GM23338 (cell line): ENCODE results near the gene IQGAP1.

Experiments used
- CREB1 ChIP-seq: fragments of 250-450 bp; sonication (Bioruptor Pico); IDR thresholded peaks from 2 replicates; pipeline ENCODE4 v1.5.0; 2020; ENCODE audit warnings: low read depth, mild to moderate bottlenecking, moderate library complexity
- EZH2 ChIP-seq: fragments of 200-600 bp; sonication (generic); IDR thresholded peaks from one replicate; pipeline ENCODE4 v1.8.0; 2017; ENCODE audit warnings: antibody characterized with exemption, mild to moderate bottlenecking, low read depth; ENCODE audit not compliant: unreplicated experiment
- EZH2phosphoT487 ChIP-seq: fragments of 200-600 bp; sonication (generic); IDR thresholded peaks from one replicate; pipeline ENCODE4 v1.8.1; 2018; ENCODE audit warnings: antibody characterized with exemption; ENCODE audit not compliant: unreplicated experiment
- JUNB ChIP-seq: IDR thresholded peaks from one replicate; pipeline ENCODE4 v1.6.1; 2016; ENCODE audit warnings: antibody characterized with exemption; ENCODE audit not compliant: unreplicated experiment
- POLR2AphosphoS5 ChIP-seq: IDR thresholded peaks from 2 replicates; pipeline ENCODE4 v1.6.1; 2016; ENCODE audit warnings: antibody characterized with exemption, low read depth
- ZNF114 ChIP-seq: fragments of 250-450 bp; sonication (Bioruptor Pico); IDR thresholded peaks from 2 replicates; pipeline ENCODE4 v1.5.0; 2020; ENCODE audit warnings: mild to moderate bottlenecking, moderate library complexity
- ZNF331 ChIP-seq: fragments of 250-450 bp; sonication (Bioruptor Pico); IDR thresholded peaks from 2 replicates; pipeline ENCODE4 v1.5.0; 2020; ENCODE audit warnings: low read depth, mild to moderate bottlenecking, moderate library complexity
- TF ChIP-seq, protein P1 (sequence below), 2 experiments: fragments of 200-600 bp in 1 of 2; sonication (generic) in 1 of 2; conservative IDR thresholded peaks; 2 replicates each; pipeline versions ENCODE4 v1.5.1 to v1.6.1; 2016 to 2017; ENCODE audit warnings: antibody characterized with exemption in 2 of 2, low read depth in 2 of 2, mild to moderate bottlenecking in 2 of 2, moderate library complexity in 1 of 2
- TF ChIP-seq, protein P2 (sequence below): IDR thresholded peaks from one replicate; pipeline ENCODE4 v1.6.1; 2018; ENCODE audit warnings: antibody characterized with exemption; ENCODE audit not compliant: unreplicated experiment
- TF ChIP-seq, protein P3 (sequence below): IDR thresholded peaks from 2 replicates; pipeline ENCODE4 v1.6.1; 2016; ENCODE audit warnings: antibody characterized with exemption

DNA sequence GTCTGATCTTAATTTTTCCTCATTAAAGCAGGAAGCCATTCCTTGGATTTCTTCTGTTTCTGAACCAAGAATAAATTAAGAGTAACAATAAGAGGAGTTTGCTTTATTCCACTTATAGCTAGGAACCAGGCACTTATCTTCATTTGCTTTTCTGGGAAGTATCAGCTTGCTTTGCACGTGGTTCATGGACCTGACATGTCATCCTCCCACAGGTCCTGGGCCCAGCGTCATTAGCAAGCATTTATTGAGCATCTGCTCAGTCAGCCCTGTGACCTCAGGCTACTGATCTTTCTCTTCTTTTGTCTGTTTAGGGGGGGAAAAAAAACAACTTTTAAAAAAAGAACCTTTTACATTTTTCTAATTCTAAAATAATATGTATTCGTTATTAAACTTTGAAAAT, 107.0 kb downstream of the IQGAP1 start:
- TF ChIP-seq EZH2: no peak
- TF ChIP-seq, protein P1, sequence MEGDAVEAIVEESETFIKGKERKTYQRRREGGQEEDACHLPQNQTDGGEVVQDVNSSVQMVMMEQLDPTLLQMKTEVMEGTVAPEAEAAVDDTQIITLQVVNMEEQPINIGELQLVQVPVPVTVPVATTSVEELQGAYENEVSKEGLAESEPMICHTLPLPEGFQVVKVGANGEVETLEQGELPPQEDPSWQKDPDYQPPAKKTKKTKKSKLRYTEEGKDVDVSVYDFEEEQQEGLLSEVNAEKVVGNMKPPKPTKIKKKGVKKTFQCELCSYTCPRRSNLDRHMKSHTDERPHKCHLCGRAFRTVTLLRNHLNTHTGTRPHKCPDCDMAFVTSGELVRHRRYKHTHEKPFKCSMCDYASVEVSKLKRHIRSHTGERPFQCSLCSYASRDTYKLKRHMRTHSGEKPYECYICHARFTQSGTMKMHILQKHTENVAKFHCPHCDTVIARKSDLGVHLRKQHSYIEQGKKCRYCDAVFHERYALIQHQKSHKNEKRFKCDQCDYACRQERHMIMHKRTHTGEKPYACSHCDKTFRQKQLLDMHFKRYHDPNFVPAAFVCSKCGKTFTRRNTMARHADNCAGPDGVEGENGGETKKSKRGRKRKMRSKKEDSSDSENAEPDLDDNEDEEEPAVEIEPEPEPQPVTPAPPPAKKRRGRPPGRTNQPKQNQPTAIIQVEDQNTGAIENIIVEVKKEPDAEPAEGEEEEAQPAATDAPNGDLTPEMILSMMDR (conservative IDR thresholded peaks at IDR 0.05; ENCODE audit: low read depth in 2 of 2): no peak
- no peak for TF ChIP-seq POLR2AphosphoS5
- TF ChIP-seq, protein P2, sequence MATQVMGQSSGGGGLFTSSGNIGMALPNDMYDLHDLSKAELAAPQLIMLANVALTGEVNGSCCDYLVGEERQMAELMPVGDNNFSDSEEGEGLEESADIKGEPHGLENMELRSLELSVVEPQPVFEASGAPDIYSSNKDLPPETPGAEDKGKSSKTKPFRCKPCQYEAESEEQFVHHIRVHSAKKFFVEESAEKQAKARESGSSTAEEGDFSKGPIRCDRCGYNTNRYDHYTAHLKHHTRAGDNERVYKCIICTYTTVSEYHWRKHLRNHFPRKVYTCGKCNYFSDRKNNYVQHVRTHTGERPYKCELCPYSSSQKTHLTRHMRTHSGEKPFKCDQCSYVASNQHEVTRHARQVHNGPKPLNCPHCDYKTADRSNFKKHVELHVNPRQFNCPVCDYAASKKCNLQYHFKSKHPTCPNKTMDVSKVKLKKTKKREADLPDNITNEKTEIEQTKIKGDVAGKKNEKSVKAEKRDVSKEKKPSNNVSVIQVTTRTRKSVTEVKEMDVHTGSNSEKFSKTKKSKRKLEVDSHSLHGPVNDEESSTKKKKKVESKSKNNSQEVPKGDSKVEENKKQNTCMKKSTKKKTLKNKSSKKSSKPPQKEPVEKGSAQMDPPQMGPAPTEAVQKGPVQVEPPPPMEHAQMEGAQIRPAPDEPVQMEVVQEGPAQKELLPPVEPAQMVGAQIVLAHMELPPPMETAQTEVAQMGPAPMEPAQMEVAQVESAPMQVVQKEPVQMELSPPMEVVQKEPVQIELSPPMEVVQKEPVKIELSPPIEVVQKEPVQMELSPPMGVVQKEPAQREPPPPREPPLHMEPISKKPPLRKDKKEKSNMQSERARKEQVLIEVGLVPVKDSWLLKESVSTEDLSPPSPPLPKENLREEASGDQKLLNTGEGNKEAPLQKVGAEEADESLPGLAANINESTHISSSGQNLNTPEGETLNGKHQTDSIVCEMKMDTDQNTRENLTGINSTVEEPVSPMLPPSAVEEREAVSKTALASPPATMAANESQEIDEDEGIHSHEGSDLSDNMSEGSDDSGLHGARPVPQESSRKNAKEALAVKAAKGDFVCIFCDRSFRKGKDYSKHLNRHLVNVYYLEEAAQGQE: no peak
- TF ChIP-seq, protein P3, sequence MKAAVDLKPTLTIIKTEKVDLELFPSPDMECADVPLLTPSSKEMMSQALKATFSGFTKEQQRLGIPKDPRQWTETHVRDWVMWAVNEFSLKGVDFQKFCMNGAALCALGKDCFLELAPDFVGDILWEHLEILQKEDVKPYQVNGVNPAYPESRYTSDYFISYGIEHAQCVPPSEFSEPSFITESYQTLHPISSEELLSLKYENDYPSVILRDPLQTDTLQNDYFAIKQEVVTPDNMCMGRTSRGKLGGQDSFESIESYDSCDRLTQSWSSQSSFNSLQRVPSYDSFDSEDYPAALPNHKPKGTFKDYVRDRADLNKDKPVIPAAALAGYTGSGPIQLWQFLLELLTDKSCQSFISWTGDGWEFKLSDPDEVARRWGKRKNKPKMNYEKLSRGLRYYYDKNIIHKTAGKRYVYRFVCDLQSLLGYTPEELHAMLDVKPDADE: no peak
- TF ChIP-seq EZH2phosphoT487: no peak
- TF ChIP-seq CREB1: no peak
- TF ChIP-seq ZNF331: no peak
- TF ChIP-seq ZNF114 (CRISPR knock-in tag): no peak
- TF ChIP-seq JUNB: no peak
